Esophagus muscularis mucosa (tissue), 4 donors: ENCODE results near the gene RAB11FIP4. TPM values are rescaled to one million over a fixed set of nuclear protein-coding genes. Genes with fewer than 3 reads are reported as not detected.

Experiments used
- DNase-seq: peaks from one replicate; pipeline ENCODE4 v3.0.0-alpha.2; 2017; ENCODE audit errors: extremely low spot score
- H3K27ac ChIP-seq, 4 donors: fragments of 200-600 bp; sonication (generic); replicated peaks in 1 of 4; 1 replicate in 3 of 4; 2 replicates in 1 of 4; pipeline ENCODE4 v1.5.1; 2016 to 2019; ENCODE audit warnings: mild to moderate bottlenecking in 1 of 4
- H3K27me3 ChIP-seq, 4 donors: fragments of 200-600 bp; sonication (generic); one replicate each; pipeline versions ENCODE4 v1.5.1 to v1.6.0; 2016 to 2019
- H3K36me3 ChIP-seq, 4 donors: fragments of 200-600 bp; sonication (generic); one replicate each; pipeline ENCODE4 v1.5.1; 2016 to 2019
- H3K4me1 ChIP-seq, 4 donors: fragments of 200-600 bp; sonication (generic); one replicate each; pipeline ENCODE4 v1.5.1; 2016 to 2019
- H3K4me3 ChIP-seq, 4 donors: fragments of 200-600 bp; sonication (generic); 1 replicate in 2 of 4; 2 replicates in 2 of 4; pipeline ENCODE4 v1.5.1; 2016 to 2019; ENCODE audit warnings: mild to moderate bottlenecking in 4 of 4, moderate library complexity in 1 of 4
- H3K9me3 ChIP-seq, 4 donors: fragments of 200-600 bp; sonication (generic); 1 replicate in 3 of 4; 2 replicates in 1 of 4; pipeline ENCODE4 v1.5.1; 2016 to 2019
- EP300 ChIP-seq: sonication (generic); formaldehyde crosslinking; IDR thresholded peaks from one replicate; pipeline ENCODE4 v1.6.1; 2017; ENCODE audit warnings: antibody characterized with exemption
- POLR2A ChIP-seq: fragments of 450-650 bp; IDR thresholded peaks from one replicate; pipeline ENCODE4 v1.6.1; 2017; ENCODE audit warnings: antibody characterized with exemption, moderate library complexity, mild to moderate bottlenecking, low read depth
- POLR2AphosphoS5 ChIP-seq, 2 donors: sonication (generic); formaldehyde crosslinking; IDR thresholded peaks; one replicate each; pipeline ENCODE4 v1.6.1; 2017; ENCODE audit warnings: antibody characterized with exemption in 2 of 2
- WGBS: methylation state at CpG from one replicate; pipeline ENCODE4 v1.1.5; 2018; 5-methylcytosine and 5-hydroxymethylcytosine counted together
- intact Hi-C: fragments of 100-400 bp; cut with DNase I; formaldehyde crosslinking; loops from one replicate; pipeline ENCODE4 v1.15.1; 2023
- total RNA-seq, 4 donors: library from RNA; depleted of rRNA; stranded (reverse); fragments of >200 nt; gene quantifications; one replicate each; pipeline versions ENCODE4 v1.1.0 to v1.2.1, GENCODE V29; 2016
- TF ChIP-seq, protein P1 (sequence below), 3 experiments: fragments of 200-600 bp in 2 of 3; fragments of 450-650 bp in 1 of 3; sonication (generic) in 2 of 3; IDR thresholded peaks; one replicate each; pipeline ENCODE4 v1.5.1; 2017 to 2019; ENCODE audit warnings: antibody characterized with exemption in 3 of 3, mild to moderate bottlenecking in 2 of 3, moderate library complexity in 1 of 3

Gene RAB11FIP4
- total RNA-seq, 4 donors from 2014 or later, result 0.75 to 2.3 (median 1.7) TPM

DNA sequence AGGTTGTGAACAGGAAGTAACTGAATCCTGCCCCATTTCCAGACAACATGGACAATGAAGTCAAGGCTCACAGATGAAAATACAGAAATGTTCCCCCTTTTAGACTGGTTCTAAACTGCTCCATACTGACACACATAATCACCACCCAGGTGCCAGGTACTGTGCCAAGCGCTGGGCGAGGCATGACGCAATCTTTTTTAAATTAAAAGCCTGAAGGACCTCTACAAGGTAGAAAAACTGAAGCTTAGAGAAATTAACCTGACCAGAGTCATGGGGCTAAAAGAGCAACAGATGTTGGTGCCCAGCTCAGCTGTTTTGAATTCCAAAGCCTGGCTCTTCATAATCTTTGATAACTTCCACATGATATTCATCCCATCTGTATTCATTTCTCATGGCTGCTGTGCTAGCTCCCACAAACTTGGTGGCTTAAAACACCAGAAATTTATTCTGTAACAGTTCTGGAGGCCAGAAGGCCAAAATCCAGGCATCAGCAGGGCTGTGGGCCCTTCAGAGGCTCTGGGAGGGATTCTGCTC, 4.9 kb upstream of the RAB11FIP4 start:
- peaks cover 0 to 30% (median 5%) of the 10 kb centered on the region in 4 donors for H3K27me3 ChIP-seq
- 90% methylated on average over 3 of the region's 3 CpGs for WGBS
- no peak overlapping the region for H3K4me3 ChIP-seq
- intact Hi-C loops, result no loop called here
- H3K36me3 ChIP-seq, result no peaks in the 10 kb centered on the region
- no peak overlapping the region for H3K27ac ChIP-seq
- peaks cover 5 to 10% (median 8%) of the 10 kb centered on the region in 4 donors for H3K4me1 ChIP-seq
- no peak for DNase-seq
- TF ChIP-seq, protein P1, sequence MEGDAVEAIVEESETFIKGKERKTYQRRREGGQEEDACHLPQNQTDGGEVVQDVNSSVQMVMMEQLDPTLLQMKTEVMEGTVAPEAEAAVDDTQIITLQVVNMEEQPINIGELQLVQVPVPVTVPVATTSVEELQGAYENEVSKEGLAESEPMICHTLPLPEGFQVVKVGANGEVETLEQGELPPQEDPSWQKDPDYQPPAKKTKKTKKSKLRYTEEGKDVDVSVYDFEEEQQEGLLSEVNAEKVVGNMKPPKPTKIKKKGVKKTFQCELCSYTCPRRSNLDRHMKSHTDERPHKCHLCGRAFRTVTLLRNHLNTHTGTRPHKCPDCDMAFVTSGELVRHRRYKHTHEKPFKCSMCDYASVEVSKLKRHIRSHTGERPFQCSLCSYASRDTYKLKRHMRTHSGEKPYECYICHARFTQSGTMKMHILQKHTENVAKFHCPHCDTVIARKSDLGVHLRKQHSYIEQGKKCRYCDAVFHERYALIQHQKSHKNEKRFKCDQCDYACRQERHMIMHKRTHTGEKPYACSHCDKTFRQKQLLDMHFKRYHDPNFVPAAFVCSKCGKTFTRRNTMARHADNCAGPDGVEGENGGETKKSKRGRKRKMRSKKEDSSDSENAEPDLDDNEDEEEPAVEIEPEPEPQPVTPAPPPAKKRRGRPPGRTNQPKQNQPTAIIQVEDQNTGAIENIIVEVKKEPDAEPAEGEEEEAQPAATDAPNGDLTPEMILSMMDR (IDR thresholded peaks at IDR 0.05), result no peak
- TF ChIP-seq EP300, result no peak
- no peak for TF ChIP-seq POLR2A
- TF ChIP-seq POLR2AphosphoS5 (IDR thresholded peaks at IDR 0.05), result no peak
- H3K9me3 ChIP-seq, result no peaks in the 10 kb centered on the region

GRCh38 chr17:31387438-31387837, 4.0 kb upstream of the RAB11FIP4 start:
- no peaks in the 10 kb centered on the region for H3K9me3 ChIP-seq
- no peak overlapping the region for H3K27ac ChIP-seq
- intact Hi-C loops, result no loop called here
- H3K4me3 ChIP-seq, result no peak overlapping the region
- no peaks in the 10 kb centered on the region for H3K36me3 ChIP-seq
- peaks cover 0 to 38% (median 11%) of the 10 kb centered on the region in 4 donors for H3K27me3 ChIP-seq
- WGBS, result 84% methylated on average over 12 of the region's 12 CpGs
- H3K4me1 ChIP-seq, result peaks cover 11 to 18% (median 15%) of the 10 kb centered on the region in 4 donors
- DNase-seq, result no peak
- no peak for TF ChIP-seq POLR2AphosphoS5 (IDR thresholded peaks at IDR 0.05)
- TF ChIP-seq, protein P1 (IDR thresholded peaks at IDR 0.05), result no peak
- no peak for TF ChIP-seq EP300
- TF ChIP-seq POLR2A, result no peak

GRCh38 chr17:31388351-31388750, 3.1 kb upstream of the RAB11FIP4 start:
- Histone ChIP-seq H3K27me3 (peaks cover 3 to 47% (median 20%) of the 10 kb centered on the region in 4 donors), H3K36me3 (no peaks in the 10 kb centered on the region), H3K9me3 (no peaks in the 10 kb centered on the region), H3K4me3 (no peak overlapping the region), H3K27ac (no peak overlapping the region), H3K4me1 (peaks cover 11 to 20% (median 16%) of the 10 kb centered on the region in 4 donors)
- WGBS, result 83% methylated on average over 2 of the region's 2 CpGs
- intact Hi-C loops, result no loop called here
- no peak for TF ChIP-seq EP300
- TF ChIP-seq, protein P1 (IDR thresholded peaks at IDR 0.05), result no peak
- TF ChIP-seq POLR2A, result no peak
- no peak for TF ChIP-seq POLR2AphosphoS5 (IDR thresholded peaks at IDR 0.05)
- DNase-seq, result no peak

DNA sequence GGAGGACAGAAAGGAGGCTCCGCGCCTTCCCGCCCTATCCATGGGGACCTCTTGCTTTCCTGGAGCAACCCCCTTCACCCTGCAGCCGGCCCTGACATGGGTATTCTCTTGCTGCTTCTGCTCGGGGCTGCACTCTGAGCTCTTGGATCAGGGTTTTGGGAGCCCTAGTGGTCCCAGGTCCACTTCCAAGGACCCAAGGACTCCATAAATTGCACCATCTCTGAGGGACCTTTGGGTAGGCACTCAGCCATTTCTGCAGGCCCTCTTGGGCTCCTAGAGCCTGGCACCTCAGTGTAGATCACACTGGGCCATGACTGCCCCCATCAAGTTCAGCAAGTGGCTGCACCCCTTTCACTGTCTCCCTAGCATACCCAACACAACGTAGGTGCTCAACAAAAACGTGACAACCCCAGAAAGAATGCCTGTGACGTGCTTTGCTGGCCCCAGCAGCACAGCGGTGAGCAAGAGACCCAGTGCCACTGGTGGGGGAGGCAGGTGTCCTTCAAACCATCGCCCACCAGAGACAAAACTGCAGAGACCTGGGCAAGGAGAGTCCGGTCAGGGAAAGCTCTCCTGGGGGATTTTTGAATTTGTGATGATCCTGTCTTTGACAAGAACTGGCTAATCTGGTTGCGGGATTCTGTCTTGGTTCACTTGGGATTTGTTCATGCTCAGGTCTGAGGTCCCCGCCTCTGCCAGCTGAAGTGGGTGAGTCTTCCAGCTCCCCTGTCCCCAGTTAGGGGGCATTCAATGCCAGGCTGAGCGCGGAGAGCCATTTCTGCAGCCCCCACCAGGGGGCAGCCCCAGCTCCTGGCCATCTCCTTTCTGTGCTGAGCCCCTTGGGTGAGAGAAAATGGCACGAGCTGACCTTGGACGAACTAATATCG, 2.5 kb upstream of the RAB11FIP4 start:
- Histone ChIP-seq H3K36me3 (no peaks in the 10 kb centered on the region), H3K9me3 (no peaks in the 10 kb centered on the region), H3K4me1 (peaks cover 11 to 20% (median 16%) of the 10 kb centered on the region in 4 donors), H3K27me3 (peaks cover 3 to 54% (median 26%) of the 10 kb centered on the region in 4 donors), H3K4me3 (no peak overlapping the region), H3K27ac (no peak overlapping the region)
- TF ChIP-seq, protein P1 (IDR thresholded peaks at IDR 0.05), result peak in 2 of 3 experiments; percentile 35 to 58
- TF ChIP-seq EP300 (no peak), POLR2A (no peak), POLR2AphosphoS5 (IDR thresholded peaks at IDR 0.05) (no peak)
- intact Hi-C loops, result no loop called here
- WGBS, result 81% methylated on average over 10 of the region's 18 CpGs
- no peak for DNase-seq
